ENCODE data around the gene OGT.
"Not testable (repeated sequence)": the region's sequence is repeated elsewhere in the genome, so short reads cannot be mapped to it uniquely, and the experiment has no call there.

The OGT gene

DNA sequence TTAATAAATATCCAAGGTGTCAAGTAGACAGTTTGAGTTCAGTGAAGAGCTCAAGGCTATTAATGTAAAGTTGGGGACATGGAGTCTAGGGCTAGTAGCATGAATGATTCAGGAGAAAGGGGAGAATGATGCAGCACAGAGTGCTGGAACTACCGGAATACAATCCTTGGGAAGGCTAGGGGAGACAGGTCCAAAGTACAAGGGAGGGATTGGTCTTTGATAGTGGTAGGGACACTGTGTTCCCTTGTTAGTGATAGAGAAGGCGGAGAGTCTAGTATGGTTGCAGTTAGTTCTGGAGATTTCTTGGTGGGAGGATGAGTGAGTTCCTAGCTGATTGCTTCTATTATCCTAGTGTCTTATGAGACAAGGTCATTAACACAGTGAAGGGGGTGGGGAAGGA lies 54.0 kb downstream of the OGT start:
- no peak for DNase-seq (ENCODE audit: low spot score)
- no peak overlapping the region for H3K4me3 ChIP-seq
- no peak for TF ChIP-seq CTCF (IDR thresholded peaks at IDR 0.05)
- H3K27ac ChIP-seq: no peak overlapping the region

DNA sequence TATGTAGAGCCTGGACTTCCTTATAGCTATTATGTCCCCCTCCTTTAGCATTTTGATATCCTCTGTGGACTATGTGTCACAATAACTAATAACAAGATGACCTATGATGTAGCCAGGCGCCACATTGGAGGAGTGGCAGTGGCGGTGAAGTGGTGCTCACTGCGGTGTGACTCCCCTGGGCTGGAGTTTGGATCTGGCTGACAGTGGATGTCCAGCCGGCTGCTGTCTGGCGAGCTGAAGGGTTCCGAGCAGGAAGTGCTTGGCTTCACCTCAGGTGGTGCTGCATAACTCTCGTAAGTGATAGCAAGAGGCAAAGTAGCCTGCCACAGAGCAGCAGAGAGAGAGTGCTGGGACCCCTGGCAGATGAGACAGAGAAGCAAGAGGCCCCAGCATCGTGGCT lies 60.3 kb downstream of the OGT start:
- H3K4me3 ChIP-seq; DNase-seq (ENCODE audit: low spot score); H3K27ac ChIP-seq: not testable (repeated sequence)

DNA sequence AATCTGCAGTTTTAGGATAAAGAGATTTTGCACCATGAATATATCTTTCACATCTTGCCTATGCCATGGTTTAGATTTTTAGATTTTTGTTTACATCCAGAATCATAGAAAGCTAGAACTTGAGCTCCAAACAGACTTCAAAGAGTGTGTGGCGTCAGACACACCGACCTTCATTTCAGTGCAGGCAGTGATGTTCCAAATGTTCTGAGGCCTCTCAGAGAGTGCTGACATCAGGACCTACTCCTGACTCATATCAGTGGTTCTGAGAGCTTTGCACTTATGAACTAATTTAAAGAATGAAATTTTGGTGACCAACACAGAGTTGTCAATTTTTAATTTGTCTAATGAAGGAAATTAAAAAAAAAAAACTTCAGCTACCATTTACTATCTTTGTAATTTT lies 67.1 kb downstream of the OGT start:
- Histone ChIP-seq H3K4me3 (no peak overlapping the region), H3K27ac (no peak overlapping the region)
- TF ChIP-seq CTCF (IDR thresholded peaks at IDR 0.05): no peak
- no peak for DNase-seq (ENCODE audit: low spot score)

- no peak for DNase-seq (ENCODE audit: low spot score)
- Histone ChIP-seq H3K4me3 (no peak overlapping the region), H3K27ac (no peak overlapping the region)
- TF ChIP-seq CTCF (IDR thresholded peaks at IDR 0.05): no peak
Measured at GRCh38 chrX:71603618-71604017, 70.7 kb downstream of the OGT start.

DNA sequence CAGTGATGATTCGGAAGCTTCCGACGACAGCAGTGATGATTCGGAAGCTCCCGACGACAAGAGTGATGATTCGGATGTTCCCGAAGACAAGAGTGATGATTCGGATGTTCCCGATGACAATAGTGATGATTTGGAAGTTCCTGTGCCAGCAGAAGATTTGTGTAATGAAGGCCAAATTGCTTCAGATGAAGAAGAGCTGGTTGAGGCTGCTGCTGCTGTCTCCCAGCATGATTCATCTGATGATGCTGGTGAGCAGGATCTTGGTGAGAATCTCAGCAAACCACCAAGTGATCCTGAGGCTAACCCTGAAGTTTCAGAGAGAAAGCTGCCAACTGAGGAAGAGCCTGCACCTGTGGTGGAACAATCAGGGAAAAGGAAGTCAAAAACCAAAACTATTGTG lies 71.2 kb downstream of the OGT start:
- DNase-seq (ENCODE audit: low spot score): no peak
- no peak overlapping the region for H3K27ac ChIP-seq
- no peak for TF ChIP-seq CTCF (IDR thresholded peaks at IDR 0.05)
- no peak overlapping the region for H3K4me3 ChIP-seq

DNA sequence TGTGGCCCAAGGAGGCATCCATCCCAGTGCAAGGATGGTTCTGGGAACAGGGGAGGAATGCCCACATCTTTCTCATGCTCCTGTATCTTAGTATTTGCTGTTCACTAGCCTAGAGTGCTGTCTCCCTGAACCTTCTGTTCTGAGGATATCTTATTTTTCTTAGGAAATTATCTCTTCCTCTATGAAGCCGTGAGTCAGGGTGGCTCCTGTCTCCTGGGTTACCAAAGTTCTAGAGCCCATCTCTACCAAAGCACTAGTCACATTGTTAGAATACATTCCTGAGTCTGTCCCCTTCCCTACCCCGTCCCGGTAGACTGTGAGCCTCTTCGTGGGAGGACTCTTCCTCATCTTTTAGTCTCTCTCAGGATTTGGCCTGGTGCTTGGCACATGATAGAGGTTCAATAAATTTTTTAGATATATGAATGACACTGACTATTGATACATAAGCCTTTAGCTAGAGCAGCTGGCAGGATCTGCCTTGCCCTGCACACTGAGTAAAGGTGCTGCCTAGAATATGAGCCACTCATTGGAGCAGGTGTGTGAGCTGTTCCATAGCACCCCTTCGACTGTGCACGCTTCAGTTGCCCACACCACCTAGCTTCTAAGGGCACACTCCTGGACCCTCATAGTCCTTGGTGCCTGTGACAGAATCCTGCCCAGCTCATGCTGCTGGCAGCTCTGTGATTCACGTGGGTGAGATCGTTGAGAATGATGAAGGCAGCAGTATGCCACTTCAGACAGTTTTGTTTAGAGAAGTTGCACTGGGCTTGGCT lies 72.1 kb downstream of the OGT start:
- Histone ChIP-seq H3K27ac (no peak overlapping the region), H3K4me3 (no peak overlapping the region)
- no peak for DNase-seq (ENCODE audit: low spot score)
- no peak for TF ChIP-seq CTCF (IDR thresholded peaks at IDR 0.05)

DNA sequence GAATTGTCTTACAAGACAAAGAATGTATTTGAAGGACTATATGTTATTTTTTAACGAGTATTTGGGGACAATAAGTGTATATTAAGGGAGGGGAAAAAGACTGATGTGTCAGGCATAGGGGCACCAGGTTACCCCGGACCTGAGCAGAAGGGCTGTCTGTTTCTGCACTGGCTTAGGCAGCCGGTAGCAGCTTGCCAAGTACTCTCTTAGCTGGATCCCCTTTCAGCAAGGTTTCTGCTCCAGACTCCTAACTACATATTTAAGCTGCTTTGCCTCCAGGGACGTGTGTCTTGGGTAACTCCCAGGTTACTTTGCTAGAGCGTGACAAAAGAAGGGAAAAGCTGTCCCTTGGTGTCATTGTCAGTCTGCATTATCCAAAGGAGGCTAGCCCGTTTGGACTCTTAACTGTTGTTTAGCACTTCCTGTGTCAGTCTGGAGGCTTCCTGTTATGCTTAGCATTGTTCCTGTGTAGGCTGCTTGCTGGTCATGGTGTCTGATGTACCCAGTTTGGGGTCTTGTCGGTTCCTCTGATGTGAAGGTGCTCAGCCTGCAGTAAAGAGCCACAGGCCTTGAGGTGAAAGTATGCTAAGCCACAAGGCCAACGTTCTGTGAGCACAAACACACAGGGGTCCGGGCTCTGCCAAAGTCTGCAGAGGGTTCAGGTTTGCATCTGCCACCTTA lies 73.8 kb downstream of the OGT start:
- Histone ChIP-seq H3K27ac (no peak overlapping the region), H3K4me3 (no peak overlapping the region)
- no peak for TF ChIP-seq CTCF (IDR thresholded peaks at IDR 0.05)
- no peak for DNase-seq (ENCODE audit: low spot score)
